NB4 (cell line): Measurements from ENCODE around the gene HCAR1.
"Not testable (repeated sequence)": the region's sequence is repeated elsewhere in the genome, so short reads cannot be mapped to it uniquely, and the experiment has no call there.

Experiments used
- MAX ChIP-seq: IDR thresholded peaks from 2 replicates; pipeline ENCODE4 v1.6.1; 2011; ENCODE audit warnings: low read depth, low read length
- TF ChIP-seq, protein P1 (sequence below): IDR thresholded peaks from one replicate; pipeline ENCODE4 v1.5.1; 2012; ENCODE audit warnings: low read depth, low read length

- not testable (repeated sequence) for TF ChIP-seq MAX
- TF ChIP-seq, protein P1, sequence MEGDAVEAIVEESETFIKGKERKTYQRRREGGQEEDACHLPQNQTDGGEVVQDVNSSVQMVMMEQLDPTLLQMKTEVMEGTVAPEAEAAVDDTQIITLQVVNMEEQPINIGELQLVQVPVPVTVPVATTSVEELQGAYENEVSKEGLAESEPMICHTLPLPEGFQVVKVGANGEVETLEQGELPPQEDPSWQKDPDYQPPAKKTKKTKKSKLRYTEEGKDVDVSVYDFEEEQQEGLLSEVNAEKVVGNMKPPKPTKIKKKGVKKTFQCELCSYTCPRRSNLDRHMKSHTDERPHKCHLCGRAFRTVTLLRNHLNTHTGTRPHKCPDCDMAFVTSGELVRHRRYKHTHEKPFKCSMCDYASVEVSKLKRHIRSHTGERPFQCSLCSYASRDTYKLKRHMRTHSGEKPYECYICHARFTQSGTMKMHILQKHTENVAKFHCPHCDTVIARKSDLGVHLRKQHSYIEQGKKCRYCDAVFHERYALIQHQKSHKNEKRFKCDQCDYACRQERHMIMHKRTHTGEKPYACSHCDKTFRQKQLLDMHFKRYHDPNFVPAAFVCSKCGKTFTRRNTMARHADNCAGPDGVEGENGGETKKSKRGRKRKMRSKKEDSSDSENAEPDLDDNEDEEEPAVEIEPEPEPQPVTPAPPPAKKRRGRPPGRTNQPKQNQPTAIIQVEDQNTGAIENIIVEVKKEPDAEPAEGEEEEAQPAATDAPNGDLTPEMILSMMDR: not testable (repeated sequence)
These were observed 49.7 kb downstream of the HCAR1 start for GRCh38 chr12:122680989-122681388.
